NCI-H2029 (cell line): ENCODE results near the gene SDK2.
"Not testable (repeated sequence)": the region's sequence is repeated elsewhere in the genome, so short reads cannot be mapped to it uniquely, and the experiment has no call there.

Experiments used
- DNase-seq: peaks from one replicate; lab custom pipeline; 2025; lab: John Stamatoyannopoulos, UW

SDK2 gene

DNA sequence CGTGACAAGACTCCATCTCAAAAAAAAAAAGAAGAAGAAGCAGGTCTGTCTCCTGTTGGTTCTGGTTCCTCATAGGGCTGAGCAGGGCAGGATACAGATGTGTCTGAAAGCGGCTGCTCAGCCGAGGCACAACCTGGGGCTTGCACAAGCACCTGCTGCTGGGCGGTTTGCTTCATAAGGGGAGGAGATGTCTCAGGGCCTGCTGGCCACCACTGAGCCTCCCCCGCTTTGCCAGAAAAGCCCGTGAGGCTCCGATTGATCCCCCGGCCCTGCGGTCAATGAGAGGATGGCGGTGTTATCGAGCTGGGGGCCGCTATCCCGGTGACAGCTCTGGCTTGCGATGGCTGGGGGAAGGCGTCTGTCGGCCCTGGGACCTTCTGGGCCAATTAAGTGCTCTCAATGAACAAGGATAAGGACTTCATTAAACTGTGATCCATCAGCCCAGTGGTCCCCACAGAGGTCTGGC, 162.0 kb downstream of the SDK2 start:
- DNase-seq = no peak

DNA sequence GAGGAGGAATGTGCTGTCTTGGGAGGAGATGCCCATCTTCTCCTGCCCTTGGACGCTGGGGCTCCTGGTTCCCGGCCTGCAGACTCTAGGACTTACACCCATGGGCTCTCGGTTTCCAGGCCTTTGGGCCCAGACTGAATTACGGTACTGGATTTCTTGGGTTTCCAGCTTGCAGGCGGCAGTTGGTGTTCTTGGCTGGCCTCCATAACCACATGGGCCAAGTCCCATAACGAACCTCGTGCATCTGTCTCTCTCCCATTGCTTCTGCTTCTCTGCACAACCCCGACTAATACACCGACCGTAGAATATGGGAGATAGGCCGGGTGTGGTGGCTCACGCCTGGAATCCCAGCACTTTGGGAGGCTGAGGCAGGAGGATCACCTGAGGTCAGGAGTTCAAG, 162.6 kb downstream of the SDK2 start:
- no peak for DNase-seq

DNA sequence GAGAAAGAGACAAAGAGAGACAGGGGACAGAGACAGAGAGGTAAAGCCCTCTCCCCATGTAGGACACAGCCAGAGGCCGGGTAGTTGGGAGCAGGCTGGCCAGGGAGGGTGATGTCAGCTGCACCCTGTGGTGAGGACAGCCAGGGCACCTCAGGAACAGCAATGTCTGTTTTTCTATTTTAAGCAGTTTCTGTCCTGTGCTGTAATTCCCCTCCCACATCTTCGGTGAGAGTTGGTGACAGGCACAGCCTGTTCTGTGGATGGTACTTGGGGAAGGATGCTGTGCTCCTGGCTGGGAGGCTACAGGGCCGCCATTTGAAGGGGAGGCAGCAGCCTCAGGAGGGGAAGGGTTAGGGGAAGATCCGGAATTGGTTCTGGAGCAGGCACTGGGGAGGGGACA, 163.5 kb downstream of the SDK2 start:
- no peak for DNase-seq

DNA sequence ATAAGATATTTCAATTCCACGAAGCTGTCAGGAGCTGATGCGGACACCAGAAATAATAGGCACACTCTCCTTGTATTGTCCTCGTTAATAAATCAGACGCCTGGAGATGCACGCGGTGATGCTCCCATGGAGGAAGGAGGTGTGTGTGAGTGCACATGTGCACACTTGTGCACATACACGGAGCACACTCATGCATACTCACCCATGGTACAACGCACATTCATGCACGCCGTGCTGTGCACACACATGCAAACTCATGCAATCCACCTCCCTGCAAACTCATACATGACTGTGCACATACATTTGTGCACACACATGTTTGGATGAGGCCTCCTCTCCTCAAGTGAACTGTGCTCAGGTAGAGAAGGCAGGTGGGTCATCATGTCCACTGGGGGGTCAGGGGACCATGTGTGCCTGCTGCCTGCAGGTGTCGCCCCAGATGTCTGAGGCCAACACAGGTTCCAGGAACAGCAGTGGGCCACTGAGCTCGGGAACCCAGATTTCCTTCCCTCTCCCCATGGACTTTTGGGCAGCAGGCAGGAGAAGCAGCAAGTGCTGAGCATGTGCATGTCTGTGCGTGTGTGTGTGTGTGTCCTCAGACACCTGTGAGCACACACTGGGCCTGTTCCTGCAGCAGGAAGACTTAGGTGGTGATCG, 165.3 kb downstream of the SDK2 start:
- no peak for DNase-seq

DNA sequence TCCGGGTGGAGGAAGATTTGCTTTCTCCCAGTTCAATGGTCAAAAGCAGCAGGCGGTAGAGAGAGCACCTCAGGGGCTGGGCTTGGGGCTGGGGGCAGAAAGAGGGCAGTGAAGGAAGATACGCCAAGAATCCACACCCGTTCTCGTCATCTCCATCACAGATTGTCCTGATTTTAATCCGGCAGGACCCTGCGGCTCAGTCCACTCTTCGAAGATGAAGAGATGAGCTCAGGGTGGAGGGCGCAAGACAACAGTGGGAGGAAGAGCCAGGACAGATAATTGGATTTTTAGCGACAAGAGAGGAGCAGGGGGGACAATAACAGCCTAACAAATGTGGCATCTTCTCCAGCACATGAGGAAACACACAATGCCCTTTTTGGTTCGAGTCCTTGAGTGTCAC, 165.9 kb downstream of the SDK2 start:
- DNase-seq = no peak

DNA sequence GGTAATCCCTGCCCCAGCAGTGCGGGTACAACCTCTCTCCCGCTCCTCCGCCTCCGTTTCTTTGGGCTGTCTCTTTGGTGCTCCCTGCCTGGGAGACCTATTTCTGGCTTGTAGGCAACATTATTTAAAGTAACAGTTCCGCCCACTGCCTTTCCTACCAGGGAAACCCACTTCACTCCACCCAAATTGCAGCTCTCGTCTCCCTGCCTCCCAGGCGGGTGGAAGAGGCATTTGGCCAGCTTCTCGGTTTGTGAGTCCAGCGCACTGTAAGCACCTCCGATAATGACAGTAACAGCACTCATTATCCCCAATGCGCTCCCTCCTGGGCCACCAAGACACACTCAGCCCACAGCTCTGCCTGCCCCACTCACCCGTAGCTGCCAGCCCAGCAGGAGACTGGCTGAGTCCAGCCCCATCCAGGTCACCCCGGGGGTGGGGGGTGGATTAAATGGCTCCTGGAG, 167.3 kb downstream of the SDK2 start:
- DNase-seq = peak; percentile 31

DNA sequence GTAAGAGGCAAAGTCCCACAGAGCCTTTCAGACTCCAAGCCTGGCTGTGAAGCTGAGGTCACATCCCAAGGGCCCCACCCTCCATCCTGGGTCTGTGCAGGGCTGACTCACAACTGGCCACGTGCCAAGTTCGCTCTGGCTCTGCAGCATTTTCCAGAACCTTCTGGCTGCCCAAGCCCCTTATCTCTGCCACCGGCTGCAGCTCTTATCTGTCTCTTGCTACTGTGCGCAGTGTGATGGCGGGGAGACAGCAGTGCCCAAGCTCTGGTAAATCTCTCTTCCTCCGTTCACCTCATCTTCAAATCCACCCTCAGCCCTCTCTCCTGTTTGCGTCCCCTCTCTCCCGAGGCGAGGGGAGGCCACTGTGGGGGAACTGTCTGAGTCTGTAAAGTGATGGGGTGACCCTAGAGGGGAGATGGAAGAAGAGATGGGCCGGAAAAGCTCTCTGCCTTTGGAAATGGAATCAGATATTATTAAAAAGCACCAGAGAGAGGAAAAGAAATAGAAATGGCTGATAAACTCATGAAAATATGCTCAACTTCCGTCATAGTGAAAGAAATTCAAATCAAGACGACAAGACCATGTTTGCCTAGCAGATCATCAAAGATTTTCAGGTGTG, 169.8 kb downstream of the SDK2 start:
- peak; percentile 69 for DNase-seq

DNA sequence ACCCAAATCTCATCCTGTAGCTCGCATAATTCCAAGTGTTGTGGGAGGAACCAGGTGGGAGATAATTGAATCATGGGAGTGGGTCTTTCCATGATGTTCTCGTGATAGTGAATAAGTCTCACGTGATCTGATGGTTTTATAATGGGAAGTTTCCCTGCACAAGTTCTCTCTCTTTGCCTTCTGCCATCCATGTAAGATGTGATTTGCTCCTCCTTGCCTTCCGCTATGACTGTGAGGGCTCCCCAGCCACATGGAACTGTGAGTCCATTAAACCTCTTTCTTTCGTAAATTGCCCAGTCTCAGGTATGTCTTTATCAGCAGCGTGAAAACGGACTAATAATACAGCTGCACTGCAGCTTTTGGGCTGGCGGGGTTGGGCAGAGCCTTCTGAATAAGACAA, 171.5 kb downstream of the SDK2 start:
- not testable (repeated sequence) for DNase-seq

DNA sequence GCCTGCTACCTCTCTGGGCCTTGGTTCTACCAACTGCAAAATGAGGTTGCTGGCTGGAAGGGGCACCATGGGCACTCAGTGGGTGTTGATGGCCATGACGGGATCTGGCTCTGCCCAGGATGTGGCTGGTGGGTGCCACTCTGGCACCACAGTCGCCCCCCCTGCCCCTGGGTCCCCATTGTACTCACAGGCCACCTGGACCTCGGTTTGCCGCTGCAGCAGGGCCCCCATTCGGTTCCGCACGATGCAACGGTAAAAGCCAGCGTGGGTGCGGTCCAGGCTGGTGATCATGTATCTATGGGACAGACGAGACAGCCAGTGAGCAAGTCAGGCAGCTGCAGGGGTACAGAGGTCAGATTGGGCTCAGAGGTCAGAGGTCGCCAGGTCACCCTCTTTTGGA, 172.3 kb downstream of the SDK2 start:
- no peak for DNase-seq

DNA sequence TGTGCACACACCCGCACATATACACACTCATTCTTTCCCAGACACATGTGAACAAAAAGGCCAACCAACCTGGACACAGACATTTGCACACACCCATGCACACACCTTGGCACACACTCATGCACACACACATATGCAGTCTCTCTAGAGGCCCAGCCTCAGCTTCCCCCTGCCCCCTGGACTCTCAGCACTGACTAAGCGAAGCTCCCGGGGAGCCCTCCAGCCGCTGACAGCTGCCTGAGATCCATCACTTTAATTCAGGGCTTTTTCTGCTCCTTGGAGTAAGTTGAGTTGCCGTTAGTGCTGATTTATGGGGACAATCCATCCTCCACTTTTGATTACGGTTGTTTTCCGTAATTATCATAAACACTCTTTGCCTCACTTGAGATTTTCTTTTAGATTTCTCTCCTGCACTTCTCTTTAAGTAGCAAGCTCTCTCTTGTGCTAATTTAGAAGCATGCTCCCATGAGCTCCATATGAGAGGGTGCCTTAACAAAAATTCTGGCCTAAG, 173.9 kb downstream of the SDK2 start:
- no peak for DNase-seq

DNA sequence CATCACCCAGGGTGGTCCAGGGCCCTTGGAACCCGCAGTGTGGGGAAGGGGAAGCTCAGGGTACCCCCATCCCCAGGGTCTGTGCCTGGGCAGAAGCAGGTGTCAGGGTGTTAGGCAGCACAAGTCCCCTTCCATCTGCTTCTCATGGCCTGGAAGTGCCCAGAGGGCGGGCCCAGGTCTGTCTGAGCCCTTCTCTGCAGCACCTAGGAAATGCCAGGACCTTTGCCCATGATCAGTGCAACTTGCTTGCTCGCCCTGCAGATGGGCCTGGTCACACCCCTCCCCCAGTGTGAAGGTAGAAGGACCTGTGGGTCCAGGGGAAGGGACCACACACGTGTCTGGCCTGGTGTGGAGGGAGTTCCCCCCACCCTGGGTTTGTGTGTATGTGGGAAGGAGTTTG, 174.9 kb downstream of the SDK2 start:
- DNase-seq = no peak

DNA sequence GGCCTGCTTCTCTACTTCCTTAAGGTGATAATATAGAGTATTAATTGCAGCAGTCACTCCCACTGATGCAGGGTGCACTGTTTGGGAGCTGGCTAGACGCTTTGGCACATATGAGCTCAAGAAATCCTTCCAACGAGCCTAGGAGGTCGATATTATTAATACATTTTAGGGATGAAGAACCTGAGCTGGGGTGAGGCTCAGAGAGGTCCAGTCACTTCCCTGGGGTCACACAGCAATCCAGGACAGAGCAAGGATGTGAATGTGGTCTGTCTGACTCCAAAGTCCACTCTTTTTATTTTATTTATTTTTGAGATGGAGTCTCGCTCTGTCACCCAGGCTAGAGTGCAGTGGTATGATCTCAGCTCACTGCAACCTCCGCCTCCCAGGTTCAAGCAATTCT, 176.0 kb downstream of the SDK2 start:
- DNase-seq = no peak

DNA sequence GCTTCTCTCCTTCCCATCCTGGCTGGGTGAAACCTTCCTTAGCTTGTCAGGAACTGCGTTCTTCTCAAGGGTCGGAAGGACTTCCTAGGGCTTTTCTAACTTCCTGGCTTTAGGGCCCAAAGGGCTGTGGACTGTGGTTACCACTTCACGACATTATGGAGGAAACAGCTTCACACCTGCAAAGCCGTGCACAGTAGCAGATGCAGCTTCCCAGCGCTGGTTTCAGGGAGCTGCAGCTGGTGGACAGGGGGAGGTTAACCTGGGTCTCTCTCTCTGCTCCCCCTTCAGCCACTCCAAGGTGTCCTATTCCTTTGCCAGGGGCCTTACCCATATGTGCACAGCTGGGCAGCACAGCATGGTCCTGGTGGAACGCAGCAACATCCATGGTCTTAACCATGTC, 176.6 kb downstream of the SDK2 start:
- DNase-seq = no peak

DNA sequence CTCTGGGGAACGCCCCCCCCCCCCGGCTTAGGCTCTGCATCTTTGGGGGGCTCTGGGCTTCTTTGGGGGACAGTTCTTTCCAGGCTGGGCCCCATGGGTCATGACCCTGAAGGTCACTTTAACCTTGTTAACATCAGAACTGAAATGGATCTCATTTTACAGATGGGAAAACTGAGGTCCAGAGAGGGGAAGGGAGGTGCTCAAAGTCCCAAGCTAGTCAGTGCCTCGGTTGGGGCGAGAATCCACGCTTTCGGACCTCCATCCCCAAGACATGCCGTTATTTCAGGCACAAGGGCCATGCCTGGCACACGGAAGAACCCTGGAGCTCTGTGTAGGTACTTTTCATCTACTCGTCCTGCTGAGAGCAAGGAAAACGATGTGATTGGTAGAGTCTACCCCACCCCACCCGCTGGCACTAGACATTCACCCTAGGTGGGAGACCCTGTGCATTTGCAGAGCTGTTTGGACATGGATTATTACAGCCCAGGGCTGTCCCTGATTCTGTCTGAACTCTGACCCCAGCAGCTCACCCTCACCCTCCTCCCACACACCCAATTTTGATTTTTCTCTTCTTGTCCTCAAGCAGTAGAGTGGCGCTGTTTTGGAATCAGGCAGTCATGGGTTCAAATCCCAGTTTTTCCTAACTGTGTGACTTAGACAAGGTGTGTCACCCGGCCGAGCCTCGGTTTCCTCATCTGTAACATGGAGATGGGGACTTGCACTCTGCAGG, 177.4 kb downstream of the SDK2 start:
- DNase-seq = no peak

DNA sequence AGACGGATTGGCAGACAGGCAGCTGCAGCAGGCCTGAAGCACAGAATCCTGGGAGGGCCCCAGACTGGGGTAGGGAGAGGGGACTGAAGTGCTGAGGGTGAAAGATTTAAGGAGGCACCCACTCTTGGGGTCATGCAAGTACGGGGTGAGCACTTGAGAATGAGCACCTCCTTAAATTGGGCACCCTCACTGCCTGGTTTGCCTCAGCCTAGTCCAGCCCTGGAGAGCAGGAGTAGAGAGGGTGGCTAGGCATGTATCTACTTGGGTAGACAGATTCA, 178.4 kb downstream of the SDK2 start:
- DNase-seq = no peak

DNA sequence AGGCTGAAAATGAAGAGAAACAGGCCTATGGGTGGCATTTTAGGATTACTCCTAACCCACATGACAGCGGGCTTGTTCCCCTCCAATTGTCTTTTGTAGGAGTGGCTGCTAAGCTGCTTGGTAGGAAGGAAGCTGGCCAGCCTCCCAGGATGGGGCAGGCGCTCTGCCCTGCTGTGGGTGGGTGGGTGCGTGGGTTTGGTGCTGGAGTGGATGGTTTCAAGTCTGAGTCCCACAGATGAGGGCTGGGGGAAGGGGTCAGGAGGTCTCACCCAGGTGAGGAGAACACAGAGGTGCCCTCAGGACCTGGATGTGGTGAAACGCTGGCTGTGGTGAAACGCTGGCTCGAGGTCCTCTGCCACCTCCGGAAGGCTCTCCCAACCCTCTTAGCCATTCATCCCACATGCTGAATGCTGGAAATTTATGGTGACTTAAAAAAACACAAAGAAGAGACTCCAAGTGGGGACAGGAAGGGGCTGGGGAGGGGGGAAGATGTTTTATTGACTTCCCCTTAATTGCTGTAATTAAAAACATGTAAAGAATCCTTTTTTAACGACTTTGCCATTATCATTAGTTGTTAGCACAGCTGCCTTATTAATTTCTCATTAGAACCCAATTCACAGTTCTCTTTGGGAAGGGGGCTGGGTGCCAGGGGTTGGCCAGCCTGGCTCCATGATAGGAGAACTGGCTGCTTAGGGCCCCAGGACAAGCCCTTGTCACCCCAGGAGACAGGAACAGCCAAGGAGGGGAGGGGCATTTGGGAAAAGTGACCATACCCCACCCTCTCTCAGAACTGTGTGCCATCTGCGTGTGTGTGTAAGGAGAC, 178.9 kb downstream of the SDK2 start:
- DNase-seq = peak; percentile 11

DNA sequence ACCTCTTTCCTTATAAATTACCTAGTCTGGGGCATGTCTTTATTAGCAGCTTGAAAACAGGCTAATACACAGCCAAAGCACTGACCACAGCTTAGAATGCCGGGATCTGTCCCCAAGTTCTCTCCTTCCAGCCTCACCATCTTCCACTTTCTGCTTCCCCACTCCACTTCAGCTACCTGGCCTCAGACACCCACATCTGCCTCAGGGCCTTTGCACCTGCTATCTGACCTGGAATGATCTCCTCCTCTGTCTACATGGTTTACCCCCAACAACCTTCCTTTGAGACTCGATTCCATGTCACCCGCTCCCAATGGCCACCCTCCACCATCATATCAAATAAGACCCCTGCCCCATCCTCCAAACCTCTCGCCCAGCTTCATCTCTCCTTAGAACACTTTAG, 179.8 kb downstream of the SDK2 start:
- DNase-seq = no peak

DNA sequence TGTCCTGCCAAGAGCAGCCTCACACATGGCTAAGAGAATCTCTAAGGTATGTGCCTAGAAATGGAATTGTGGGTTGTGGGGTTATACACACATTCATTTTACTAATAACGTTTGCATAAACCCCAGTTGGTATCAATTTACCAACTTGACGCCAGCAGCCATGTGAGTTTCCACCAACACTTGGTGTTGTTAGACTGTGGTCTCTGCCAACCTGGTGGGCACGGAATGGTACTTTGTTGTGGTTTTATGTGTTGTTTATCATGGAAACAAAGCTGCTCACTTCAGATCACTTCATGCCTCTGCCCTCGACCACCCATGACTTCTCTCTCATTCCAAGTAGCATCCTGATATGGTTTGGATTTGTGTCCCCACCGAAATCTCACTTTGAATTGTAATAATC, 180.4 kb downstream of the SDK2 start:
- DNase-seq = no peak

DNA sequence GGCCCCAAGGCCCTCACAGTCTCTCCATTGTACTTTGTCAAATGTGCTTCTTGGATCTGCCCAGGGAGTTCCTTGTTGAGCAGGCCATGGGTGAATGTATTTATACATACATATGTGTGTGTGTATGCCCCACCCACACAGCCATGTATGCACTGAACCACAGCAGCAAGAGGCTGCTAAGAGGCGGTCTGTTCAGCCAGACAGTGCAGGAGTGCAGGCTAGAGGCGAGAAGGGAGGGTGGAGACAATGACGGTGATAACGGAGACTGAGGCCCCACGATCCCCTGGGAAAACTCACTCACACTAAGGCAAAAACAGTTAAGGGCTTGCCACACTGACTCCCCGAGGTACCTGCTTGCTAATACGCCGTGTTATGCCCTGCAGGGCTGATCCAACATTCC, 181.4 kb downstream of the SDK2 start:
- DNase-seq = no peak

DNA sequence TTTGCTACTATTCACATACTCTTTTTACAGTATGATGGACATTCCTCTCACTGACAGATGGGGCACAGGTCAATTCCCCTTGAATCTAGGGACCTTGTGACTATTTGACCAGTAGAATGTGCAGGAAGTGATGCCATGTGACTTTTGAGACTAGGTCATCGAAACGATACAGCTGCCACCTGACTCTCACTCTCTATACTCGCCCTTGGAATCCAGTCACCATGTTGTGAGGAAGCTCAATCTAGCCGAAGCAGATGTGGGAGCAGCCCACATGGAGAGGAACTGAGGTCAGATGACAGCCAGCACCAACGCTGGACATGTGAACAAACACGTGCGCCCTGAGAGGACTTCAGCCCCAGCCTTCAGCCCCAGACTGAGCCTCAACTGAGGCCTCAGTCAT, 184.3 kb downstream of the SDK2 start:
- DNase-seq = no peak

DNA sequence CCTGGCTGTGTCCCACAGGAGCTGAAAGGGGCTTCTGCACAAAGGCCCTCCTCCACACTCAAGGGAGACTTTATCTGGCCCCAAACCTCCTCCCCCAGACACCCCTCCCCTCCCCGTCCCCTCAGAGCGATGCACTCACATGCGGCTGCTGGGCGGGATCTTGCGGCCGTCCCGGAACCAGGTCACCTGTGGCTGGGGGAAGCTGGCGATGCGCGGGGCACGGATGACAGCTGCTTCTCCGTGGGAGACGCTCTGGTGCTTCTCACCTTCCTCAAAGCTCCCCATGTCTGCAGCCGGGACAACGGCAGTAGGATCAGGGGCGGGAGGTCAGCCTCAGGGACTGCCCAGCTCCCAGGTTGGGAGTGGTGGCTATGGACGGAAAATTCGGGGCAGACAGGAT, 188.5 kb downstream of the SDK2 start:
- no peak for DNase-seq

DNA sequence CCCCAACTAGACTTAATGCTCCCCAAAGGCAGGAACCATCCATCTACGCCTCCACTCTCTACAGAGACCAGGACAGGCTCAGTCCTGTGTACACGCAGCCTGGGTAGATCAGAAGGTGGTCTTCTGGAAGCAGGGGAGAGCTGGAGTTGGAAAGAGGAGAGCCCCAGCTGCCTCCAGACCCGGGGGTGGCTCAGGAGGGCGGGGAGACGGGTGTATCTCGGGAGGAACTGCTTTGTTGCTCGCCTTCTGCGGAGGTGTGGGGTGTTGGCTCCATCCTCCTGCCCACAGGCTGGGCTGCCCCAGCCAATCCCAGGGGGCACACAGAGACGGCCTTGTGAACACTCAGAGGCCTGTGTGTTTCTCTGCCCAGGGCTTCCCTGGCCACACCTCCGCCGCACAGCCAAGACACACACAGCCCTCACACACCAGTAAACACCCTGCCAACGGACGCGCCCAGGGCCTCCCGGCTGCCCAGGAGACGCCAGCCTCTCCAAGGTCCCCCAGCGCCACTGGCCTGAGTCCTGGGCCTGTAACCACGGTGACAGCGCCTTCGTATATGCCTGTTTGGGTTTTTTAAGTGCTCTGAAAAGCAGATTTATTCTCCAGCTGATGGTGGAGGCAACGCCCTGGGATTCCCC, 189.1 kb downstream of the SDK2 start:
- DNase-seq = peak; percentile 42
